Measurements from ENCODE around the gene ZFR. TPM values are rescaled to one million over a fixed set of nuclear protein-coding genes. Genes with fewer than 3 reads are reported as not detected.

The ZFR gene
- total RNA-seq, 1 experiment from 2014 or later, result 109 TPM

DNA sequence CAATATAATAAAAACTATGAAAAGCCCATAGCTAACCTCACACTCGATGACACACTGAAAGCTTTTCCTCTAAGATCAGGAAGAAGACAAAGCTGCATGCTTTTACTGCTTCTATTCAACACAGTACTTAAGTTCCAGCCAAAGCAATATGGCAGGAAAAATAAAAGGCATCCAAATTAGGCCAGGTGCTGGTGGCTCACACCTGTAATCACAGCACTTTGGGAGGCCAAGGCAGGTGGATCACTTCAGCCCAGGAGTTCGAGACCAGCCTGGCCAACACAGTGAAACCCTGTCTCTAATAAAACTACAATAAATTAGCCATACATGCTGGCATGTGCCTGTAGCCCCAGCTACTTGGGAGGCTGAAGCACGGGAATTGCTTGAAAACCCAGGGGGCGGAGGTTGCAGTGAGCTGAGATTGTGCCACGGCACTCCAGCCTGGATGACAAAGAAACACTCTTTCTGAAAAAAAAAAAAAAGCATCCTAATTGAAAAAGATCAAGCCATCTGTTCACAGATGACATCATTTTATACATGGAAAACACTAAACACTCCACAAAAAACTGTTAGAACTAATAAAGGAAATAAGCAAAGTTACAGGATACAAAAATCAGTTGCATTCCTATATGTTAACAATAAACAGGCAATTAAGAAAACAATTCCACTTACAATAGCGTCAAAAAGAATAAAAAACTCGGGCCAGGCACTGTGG lies 17.9 kb downstream of the ZFR start:
- no peak for TF ChIP-seq CTCF (IDR thresholded peaks at IDR 0.05; ENCODE audit: unreplicated experiment)
- Mint-ChIP-seq H3K27ac (ENCODE audit: low read depth, unreplicated experiment) (no peak overlapping the region), H3K4me1 (ENCODE audit: insufficient read depth, unreplicated experiment) (peaks cover 12% of the 10 kb centered on the region), H3K9me3 (ENCODE audit: unreplicated experiment) (no peaks in the 10 kb centered on the region), H3K27me3 (ENCODE audit: insufficient read depth, unreplicated experiment) (no peaks in the 10 kb centered on the region), H3K36me3 (ENCODE audit: insufficient read depth, unreplicated experiment) (peaks cover 62% of the 10 kb centered on the region), H3K4me3 (ENCODE audit: unreplicated experiment) (no peak overlapping the region)
- DNase-seq (ENCODE audit: unreplicated experiment), result no peak
- ChIA-PET CTCF (interaction anchor here (1.0 kb wide), 1 partner anchor 164 kb away, joined by 4 read pairs; no protein-coding TSS in a partner anchor), POLR2A (no interaction called here)
- intact Hi-C loops (cut with micrococcal nuclease), result no loop called here
- BruUV-seq (replicated peaks), result no TSS peak

- no TSS peak for BruUV-seq (replicated peaks)
- peaks cover 50% of the 10 kb centered on the region for H3K36me3 Mint-ChIP-seq (ENCODE audit: insufficient read depth, unreplicated experiment)
- DNase-seq (ENCODE audit: unreplicated experiment), result no peak
- POLR2A ChIA-PET, result no interaction called here
- intact Hi-C loops (cut with micrococcal nuclease), result no loop called here
- peaks cover 14% of the 10 kb centered on the region for H3K4me1 Mint-ChIP-seq (ENCODE audit: insufficient read depth, unreplicated experiment)
- H3K4me3 Mint-ChIP-seq (ENCODE audit: unreplicated experiment), result no peak overlapping the region
- H3K27me3 Mint-ChIP-seq (ENCODE audit: insufficient read depth, unreplicated experiment), result no peaks in the 10 kb centered on the region
- CTCF ChIA-PET, result no interaction called here
- no peaks in the 10 kb centered on the region for H3K9me3 Mint-ChIP-seq (ENCODE audit: unreplicated experiment)
- TF ChIP-seq CTCF (IDR thresholded peaks at IDR 0.05; ENCODE audit: unreplicated experiment), result no peak
- peak overlapping the region; percentile 61 for H3K27ac Mint-ChIP-seq (ENCODE audit: low read depth, unreplicated experiment)
Measured at GRCh38 chr5:32422697-32423096, 21.8 kb downstream of the ZFR start.

- no peaks in the 10 kb centered on the region for H3K9me3 Mint-ChIP-seq (ENCODE audit: unreplicated experiment)
- no peak for TF ChIP-seq CTCF (IDR thresholded peaks at IDR 0.05; ENCODE audit: unreplicated experiment)
- CTCF ChIA-PET, result no interaction called here
- no peak overlapping the region for H3K4me3 Mint-ChIP-seq (ENCODE audit: unreplicated experiment)
- DNase-seq (ENCODE audit: unreplicated experiment), result no peak
- H3K4me1 Mint-ChIP-seq (ENCODE audit: insufficient read depth, unreplicated experiment), result peaks cover 14% of the 10 kb centered on the region
- intact Hi-C loops (cut with micrococcal nuclease), result no loop called here
- peak overlapping the region; percentile 12 for H3K27ac Mint-ChIP-seq (ENCODE audit: low read depth, unreplicated experiment)
- no TSS peak for BruUV-seq (replicated peaks)
- no peaks in the 10 kb centered on the region for H3K27me3 Mint-ChIP-seq (ENCODE audit: insufficient read depth, unreplicated experiment)
- peaks cover 47% of the 10 kb centered on the region for H3K36me3 Mint-ChIP-seq (ENCODE audit: insufficient read depth, unreplicated experiment)
- POLR2A ChIA-PET, result interaction anchor here (0.6 to 1.6 kb wide), 6 partner anchors 14 to 51 kb away, joined by 3 to 6 read pairs (median 4); no protein-coding TSS in a partner anchor
Measured at GRCh38 chr5:32421075-32421474, 23.5 kb downstream of the ZFR start.

- H3K36me3 Mint-ChIP-seq (ENCODE audit: insufficient read depth, unreplicated experiment), result peaks cover 52% of the 10 kb centered on the region
- no TSS peak for BruUV-seq (replicated peaks)
Measured at GRCh38 chr5:32420506-32420905, 24.0 kb downstream of the ZFR start.

More at GRCh38 chr5:32420506-32420905, 24.0 kb downstream of the ZFR start:
- H3K9me3 Mint-ChIP-seq (ENCODE audit: unreplicated experiment), result no peaks in the 10 kb centered on the region
- H3K4me1 Mint-ChIP-seq (ENCODE audit: insufficient read depth, unreplicated experiment), result peaks cover 14% of the 10 kb centered on the region
- no peaks in the 10 kb centered on the region for H3K27me3 Mint-ChIP-seq (ENCODE audit: insufficient read depth, unreplicated experiment)
- intact Hi-C loops (cut with micrococcal nuclease), result no loop called here
- peak overlapping the region; percentile 12 for H3K27ac Mint-ChIP-seq (ENCODE audit: low read depth, unreplicated experiment)
- H3K4me3 Mint-ChIP-seq (ENCODE audit: unreplicated experiment), result no peak overlapping the region
- no peak for TF ChIP-seq CTCF (IDR thresholded peaks at IDR 0.05; ENCODE audit: unreplicated experiment)
- DNase-seq (ENCODE audit: unreplicated experiment), result no peak
- POLR2A ChIA-PET, result interaction anchor here (0.6 to 1.6 kb wide), 6 partner anchors 15 to 50 kb away, joined by 3 to 6 read pairs (median 4); no protein-coding TSS in a partner anchor
- CTCF ChIA-PET, result interaction anchor here (0.6 to 0.8 kb wide), 3 partner anchors 10 to 1002 kb away, joined by 3 read pairs; no protein-coding TSS in a partner anchor

All from MCF 10A (cell line).